Karpas-422 (cell line): Measurements from ENCODE around the gene EPHX1. TPM values are rescaled to one million over a fixed set of nuclear protein-coding genes. Genes with fewer than 3 reads are reported as not detected.
"Not testable (repeated sequence)": the region's sequence is repeated elsewhere in the genome, so short reads cannot be mapped to it uniquely, and the experiment has no call there.

Source experiments
- DNase-seq: peaks from one replicate; pipeline ENCODE4 v3.0.0-alpha.2; 2015
- H2AFZ ChIP-seq: fragments of 200-600 bp; sonication (generic); 2 replicates; pipeline ENCODE4 v1.6.1; 2014; ENCODE audit warnings: antibody characterized with exemption, low read length, mixed read lengths
- H3K27ac ChIP-seq: fragments of 200-600 bp; sonication (generic); 2 replicates; pipeline ENCODE4 v1.5.1; 2014; ENCODE audit warnings: mild to moderate bottlenecking, low read length, moderate library complexity
- H3K27me3 ChIP-seq: fragments of 200-600 bp; sonication (generic); 2 replicates; pipeline ENCODE4 v1.6.1; 2014; ENCODE audit warnings: low read length, mixed read lengths
- H3K36me3 ChIP-seq: fragments of 200-600 bp; sonication (generic); 2 replicates; pipeline ENCODE4 v1.6.1; 2014; ENCODE audit warnings: low read length, mixed read lengths; ENCODE audit not compliant: insufficient read depth
- H3K4me1 ChIP-seq: fragments of 200-600 bp; sonication (generic); 2 replicates; pipeline ENCODE4 v1.6.1; 2014; ENCODE audit warnings: mild to moderate bottlenecking, low read length, mixed read lengths
- H3K4me2 ChIP-seq: fragments of 200-600 bp; sonication (generic); 2 replicates; pipeline ENCODE4 v1.6.1; 2014; ENCODE audit warnings: low read length, low read depth, mild to moderate bottlenecking; ENCODE audit not compliant: poor library complexity, severe bottlenecking
- H3K4me3 ChIP-seq: fragments of 200-600 bp; sonication (generic); 2 replicates; pipeline ENCODE4 v1.5.1; 2014; ENCODE audit warnings: mild to moderate bottlenecking, antibody characterized with exemption, low read length, mixed read lengths
- H3K79me2 ChIP-seq: fragments of 200-600 bp; sonication (generic); 2 replicates; pipeline ENCODE4 v1.6.1; 2014; ENCODE audit warnings: mild to moderate bottlenecking, low read length, mixed read lengths
- H3K9ac ChIP-seq: fragments of 200-600 bp; sonication (generic); 2 replicates; pipeline ENCODE4 v1.6.0; 2014; ENCODE audit warnings: low read length
- H3K9me2 ChIP-seq: fragments of 200-600 bp; sonication (generic), shearing (Covaris generic); replicated peaks from 2 replicates; pipeline ENCODE4 v1.6.0; 2014; ENCODE audit warnings: mild to moderate bottlenecking, low read length, moderate library complexity; ENCODE audit not compliant: insufficient read depth
- H3K9me3 ChIP-seq: fragments of 300-700, 200-600 bp; sonication (generic); 2 replicates; pipeline ENCODE4 v1.6.1; 2014; ENCODE audit warnings: low read length, mixed read lengths
- H4K20me1 ChIP-seq: fragments of 200-600 bp; sonication (generic); 2 replicates; pipeline ENCODE4 v1.6.1; 2014; ENCODE audit warnings: mild to moderate bottlenecking, antibody characterized with exemption, low read length, low read depth; ENCODE audit not compliant: insufficient read depth
- total RNA-seq: library from RNA; depleted of rRNA; stranded (reverse); fragments of >200 nt; shearing (Covaris generic); gene quantifications from 2 replicates; pipeline ENCODE4 v1.2.3, GENCODE V29; 2014; ENCODE audit warnings: low replicate concordance

Gene EPHX1
- total RNA-seq, 1 experiment from 2014 or later = 0.63 TPM

DNA sequence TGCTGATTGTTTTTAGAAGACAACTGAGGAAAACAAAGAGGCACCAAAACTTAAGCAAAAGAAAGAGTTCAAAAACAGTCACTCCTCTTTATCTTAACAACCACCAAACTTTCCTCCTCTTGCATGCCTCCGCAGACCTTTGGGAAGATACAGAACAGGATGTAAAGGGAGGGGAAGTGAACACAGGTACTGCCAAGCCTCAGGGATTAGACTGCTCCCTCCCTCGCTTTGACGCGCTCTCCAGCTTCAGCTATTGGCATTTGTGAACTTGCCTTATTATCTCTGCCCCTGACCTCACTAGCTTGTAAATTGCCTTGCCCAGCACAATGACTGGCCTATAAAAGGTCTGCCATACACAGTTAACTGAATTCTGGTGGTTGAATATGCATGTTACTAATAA lies 37.1 kb upstream of the EPHX1 start:
- Histone ChIP-seq H3K36me3 (no peaks in the 10 kb centered on the region), H3K9me2 (no peaks in the 10 kb centered on the region), H3K9ac (no peak overlapping the region), H4K20me1 (no peaks in the 10 kb centered on the region), H3K9me3 (no peaks in the 10 kb centered on the region), H3K27me3 (no peaks in the 10 kb centered on the region), H3K79me2 (peaks cover under 1% of the 10 kb centered on the region), H3K4me2 (no peak overlapping the region), H3K4me3 (no peak overlapping the region), H3K4me1 (peaks cover 7% of the 10 kb centered on the region), H3K27ac (no peak overlapping the region), H2AFZ (no peak overlapping the region)
- no peak for DNase-seq

DNA sequence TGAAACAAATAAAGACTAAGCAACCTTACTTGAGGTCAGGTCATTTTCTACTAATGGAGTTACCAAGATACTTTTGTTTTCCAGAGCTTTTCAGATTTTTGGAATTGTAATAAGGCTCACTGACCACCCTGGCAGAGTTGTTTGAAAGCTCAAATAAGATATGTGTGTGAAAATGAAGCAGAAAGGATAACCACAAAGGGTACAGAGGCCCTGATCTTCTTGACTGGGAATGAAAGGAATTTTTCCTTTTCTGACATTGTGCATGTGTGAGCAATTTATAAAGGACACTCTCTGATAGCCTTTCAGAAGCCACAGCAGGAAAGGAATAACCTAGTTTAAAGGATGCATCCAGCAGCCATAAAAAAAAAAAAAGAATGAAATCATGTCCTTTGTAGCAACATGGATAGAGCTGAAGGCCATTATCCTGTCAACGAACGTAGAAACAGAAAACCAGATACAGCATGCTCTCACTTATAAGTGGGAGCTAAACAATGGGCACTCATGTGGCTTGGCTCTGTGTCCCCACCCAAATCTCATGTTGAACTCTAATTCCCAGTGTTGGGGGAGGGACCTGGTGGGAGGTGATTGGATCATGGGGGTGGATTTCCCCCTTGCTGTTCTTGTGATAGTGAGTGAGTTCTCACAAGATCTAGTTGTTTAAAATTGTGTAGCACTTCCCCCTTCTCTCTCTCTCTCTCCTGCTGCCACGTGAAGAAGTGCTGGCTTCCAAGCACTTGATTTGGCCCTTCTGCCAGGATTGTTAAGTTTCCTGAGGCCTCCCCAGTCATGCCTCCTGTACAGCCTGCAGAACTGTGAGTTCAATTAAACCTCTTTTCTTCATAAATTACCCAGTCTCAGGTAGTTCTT lies 35.4 kb upstream of the EPHX1 start:
- H2AFZ ChIP-seq = no peak overlapping the region
- DNase-seq = no peak
- peaks cover 17% of the 10 kb centered on the region for H3K4me1 ChIP-seq
- no peak overlapping the region for H3K4me3 ChIP-seq
- H3K9ac ChIP-seq = no peak overlapping the region
- H3K9me2 ChIP-seq = no peaks in the 10 kb centered on the region
- H4K20me1 ChIP-seq = no peaks in the 10 kb centered on the region; the same call in 1 of the 2 replicates
- no peak overlapping the region for H3K4me2 ChIP-seq
- no peaks in the 10 kb centered on the region for H3K9me3 ChIP-seq
- H3K27me3 ChIP-seq = no peaks in the 10 kb centered on the region
- no peak overlapping the region for H3K27ac ChIP-seq
- H3K36me3 ChIP-seq = peaks cover 7% of the 10 kb centered on the region; the same call in 1 of the 2 replicates
- H3K79me2 ChIP-seq = peaks cover 17% of the 10 kb centered on the region

DNA sequence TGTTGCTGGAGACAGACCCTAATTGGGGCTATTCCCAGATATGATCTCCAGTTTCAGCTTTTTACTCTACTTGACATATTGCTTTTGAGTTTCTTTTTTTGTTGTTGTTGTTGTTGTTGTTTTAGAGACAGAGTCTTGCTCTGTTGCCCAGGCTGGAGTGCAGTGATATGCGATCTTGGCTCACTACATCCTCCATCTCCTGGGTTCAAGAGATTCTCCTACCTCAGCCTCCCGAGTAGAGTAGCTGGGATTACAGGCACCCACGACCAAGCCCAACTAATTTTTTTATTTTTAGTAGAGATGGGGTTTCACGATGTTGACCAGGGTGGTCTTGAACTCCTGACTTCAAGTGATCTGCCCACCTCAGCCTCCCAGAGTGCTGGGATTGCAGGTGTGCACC lies 33.6 kb upstream of the EPHX1 start:
- Histone ChIP-seq H3K79me2 (peaks cover 35% of the 10 kb centered on the region), H3K9ac (no peak overlapping the region), H3K9me3 (no peaks in the 10 kb centered on the region), H3K36me3 (peaks cover 20% of the 10 kb centered on the region; the same call in 1 of the 2 replicates), H3K27ac (no peak overlapping the region), H3K4me2 (no peak overlapping the region), H3K9me2 (no peaks in the 10 kb centered on the region), H3K27me3 (no peaks in the 10 kb centered on the region), H3K4me3 (no peak overlapping the region), H4K20me1 (no peaks in the 10 kb centered on the region; the same call in 1 of the 2 replicates), H2AFZ (no peak overlapping the region), H3K4me1 (peaks cover 21% of the 10 kb centered on the region)
- DNase-seq = peak; percentile 26

DNA sequence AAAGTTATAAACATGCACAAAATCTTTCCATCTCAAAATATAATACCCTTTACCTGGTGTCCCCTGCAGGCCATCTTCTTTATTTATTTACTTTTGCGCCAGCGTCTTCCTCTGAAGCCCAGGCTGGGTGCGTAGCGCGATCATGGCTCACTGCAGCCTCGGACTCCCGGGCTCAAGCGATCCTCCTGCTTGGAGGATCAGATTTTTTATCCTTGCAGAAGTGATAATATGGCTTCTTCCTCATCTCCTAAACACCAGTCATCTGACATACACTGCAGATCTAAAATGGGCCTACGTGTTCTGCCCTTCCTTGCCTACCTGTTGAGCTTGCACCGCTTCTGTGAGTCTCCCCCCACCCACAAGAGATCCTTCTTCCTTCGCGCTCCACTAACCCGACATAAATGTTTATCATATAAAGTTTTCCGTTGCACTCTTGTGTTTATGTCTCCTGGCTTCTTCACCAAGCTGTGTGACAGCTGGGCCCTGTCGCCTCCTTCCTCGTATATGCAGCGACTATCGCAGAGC lies 32.8 kb upstream of the EPHX1 start:
- H4K20me1 ChIP-seq = no peaks in the 10 kb centered on the region; the same call in 1 of the 2 replicates
- DNase-seq = peak; percentile 32
- H3K4me3 ChIP-seq = peak overlapping the region; percentile 95

DNA sequence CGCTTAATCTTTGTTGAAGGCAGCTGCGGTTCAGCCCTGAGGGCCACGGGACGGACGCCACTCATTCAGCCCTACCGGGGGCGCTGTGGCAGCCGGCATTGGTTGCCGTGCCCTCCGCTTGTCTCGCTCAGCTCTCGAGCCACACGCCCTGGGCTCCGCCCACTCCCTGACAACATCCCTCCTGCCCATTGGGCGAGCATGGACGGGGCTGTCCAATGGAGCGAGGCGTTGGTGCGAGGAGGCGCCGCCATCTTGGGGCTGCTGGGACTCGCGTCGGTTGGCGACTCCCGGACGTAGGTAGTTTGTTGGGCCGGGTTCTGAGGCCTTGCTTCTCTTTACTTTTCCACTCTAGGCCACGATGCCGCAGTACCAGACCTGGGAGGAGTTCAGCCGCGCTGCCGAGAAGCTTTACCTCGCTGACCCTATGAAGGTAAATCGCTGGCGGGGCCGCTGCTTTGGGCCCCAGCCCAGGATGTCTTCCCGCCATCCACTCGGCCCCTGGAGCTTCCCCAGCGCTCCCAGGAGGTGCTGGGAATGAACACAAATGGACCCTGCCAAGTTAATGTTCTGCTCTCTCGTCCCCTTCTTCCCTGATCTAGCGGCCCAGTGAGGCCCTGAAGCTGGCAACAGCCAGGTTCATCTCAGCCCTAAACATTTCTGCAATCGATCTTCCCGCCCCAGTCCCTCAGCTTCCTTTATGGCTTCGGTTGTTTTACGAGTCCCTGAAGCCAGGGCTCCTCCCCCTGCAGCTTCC lies 32.2 kb upstream of the EPHX1 start, which contains the start of gene SRP9:
TSS of gene SRP9 (plus strand) at position 244 of the 754 bp plus-strand sequence. CDS start at position 359, 115 bp downstream.
- Histone ChIP-seq H3K4me3 (peak within 1 kb of the TSS; percentile 95), H3K27ac (peak within 1 kb of the TSS; percentile 87), H3K4me1 (peaks cover 21% of the 10 kb centered on the region), H3K79me2 (peaks cover 49% of the 10 kb centered on the region), H3K9me3 (no peaks in the 10 kb centered on the region), H4K20me1 (peaks cover 3% of the 10 kb centered on the region; the same call in 1 of the 2 replicates), H3K27me3 (no peaks in the 10 kb centered on the region), H2AFZ (peak within 1 kb of the TSS; percentile 91; the same call in 1 of the 2 replicates), H3K36me3 (peaks cover 30% of the 10 kb centered on the region), H3K9ac (peak within 1 kb of the TSS; percentile 98), H3K9me2 (no peaks in the 10 kb centered on the region), H3K4me2 (peak within 1 kb of the TSS; percentile 81)
- DNase-seq = peak; percentile 100

More for the DNA sequence above, 32.8 kb upstream of the EPHX1 start:
- H3K36me3 ChIP-seq = peaks cover 24% of the 10 kb centered on the region; the same call in 1 of the 2 replicates
- H3K4me2 ChIP-seq = peak overlapping the region; percentile 81
- H3K9me2 ChIP-seq = no peaks in the 10 kb centered on the region
- peak overlapping the region; percentile 98 for H3K9ac ChIP-seq
- H3K27me3 ChIP-seq = no peaks in the 10 kb centered on the region
- peaks cover 21% of the 10 kb centered on the region for H3K4me1 ChIP-seq
- H3K27ac ChIP-seq = no peak overlapping the region
- no peaks in the 10 kb centered on the region for H3K9me3 ChIP-seq
- peak overlapping the region; percentile 91; the same call in 1 of the 2 replicates for H2AFZ ChIP-seq
- H3K79me2 ChIP-seq = peaks cover 42% of the 10 kb centered on the region

DNA sequence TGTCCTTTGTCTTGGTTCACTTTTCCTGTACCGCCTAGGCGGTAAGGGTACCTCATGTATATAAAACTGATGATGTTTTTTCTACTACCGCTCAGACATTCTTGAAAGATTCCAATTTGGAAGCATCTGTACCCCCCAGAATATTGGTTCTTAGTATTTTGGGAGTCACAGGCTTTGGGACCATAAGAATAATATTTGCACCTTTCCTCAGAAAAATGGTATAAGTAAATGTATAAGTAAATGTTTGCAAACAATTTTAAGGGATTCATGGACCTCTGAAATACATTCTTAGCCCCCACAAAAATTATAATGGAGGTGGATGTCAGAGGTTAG lies 31.6 kb upstream of the EPHX1 start:
- peak overlapping the region; percentile 95 for H3K4me3 ChIP-seq
- peak overlapping the region; percentile 87 for H3K27ac ChIP-seq
- H3K4me2 ChIP-seq = peak overlapping the region; percentile 81
- H3K36me3 ChIP-seq = peaks cover 35% of the 10 kb centered on the region
- H3K79me2 ChIP-seq = peaks cover 54% of the 10 kb centered on the region
- H3K4me1 ChIP-seq = peaks cover 21% of the 10 kb centered on the region
- peak overlapping the region; percentile 98 for H3K9ac ChIP-seq
- no peaks in the 10 kb centered on the region for H3K27me3 ChIP-seq
- peaks cover 4% of the 10 kb centered on the region; the same call in 1 of the 2 replicates for H4K20me1 ChIP-seq
- H2AFZ ChIP-seq = no peak overlapping the region
- no peaks in the 10 kb centered on the region for H3K9me2 ChIP-seq
- no peak for DNase-seq
- H3K9me3 ChIP-seq = no peaks in the 10 kb centered on the region

DNA sequence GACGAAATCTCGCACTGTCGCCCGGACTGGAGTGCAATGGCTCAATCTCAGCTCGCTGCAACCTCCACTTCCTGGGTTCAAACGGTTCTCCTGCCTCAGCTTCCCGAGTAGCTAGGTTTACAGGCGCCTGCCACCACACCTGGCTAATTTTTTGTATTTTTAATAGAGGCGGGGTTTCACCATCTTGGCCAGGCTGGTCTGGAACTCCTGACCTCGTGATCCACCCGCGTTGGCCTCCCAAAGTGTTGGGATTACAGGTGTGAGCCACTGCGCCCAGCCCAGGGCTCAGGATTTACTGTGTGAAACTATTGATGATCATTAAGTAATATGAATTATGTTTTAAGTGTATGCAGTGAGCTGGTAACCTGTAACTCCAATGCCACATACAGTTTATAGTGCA lies 30.8 kb upstream of the EPHX1 start:
- not testable (repeated sequence) for H3K9me2 ChIP-seq, H3K27ac ChIP-seq, H3K9me3 ChIP-seq, H3K27me3 ChIP-seq, H2AFZ ChIP-seq, DNase-seq, H4K20me1 ChIP-seq
- Histone ChIP-seq H3K4me3 (peak overlapping the region; percentile 95), H3K36me3 (peaks cover 43% of the 10 kb centered on the region), H3K4me1 (peaks cover 21% of the 10 kb centered on the region), H3K9ac (peak overlapping the region; percentile 98; the same call in 1 of the 2 replicates), H3K79me2 (peaks cover 61% of the 10 kb centered on the region), H3K4me2 (peak overlapping the region; percentile 81)
